HEK293T (cell line): ENCODE results near the gene UNC50.

Experiments used
- ARNT ChIP-seq: fragments of 450-650 bp; IDR thresholded peaks from 2 replicates; pipeline ENCODE4 v1.6.1; 2017; ENCODE audit warnings: mild to moderate bottlenecking
- CTBP1 ChIP-seq: fragments of 450-650 bp; IDR thresholded peaks from 2 replicates; pipeline ENCODE4 v1.6.1; 2016; ENCODE audit warnings: borderline replicate concordance
- ELF4 ChIP-seq: fragments of 450-650 bp; IDR thresholded peaks from 2 replicates; pipeline ENCODE4 v1.6.1; 2017; ENCODE audit warnings: antibody characterized with exemption
- FOXA1 ChIP-seq: fragments of 450-650 bp; IDR thresholded peaks from 2 replicates; pipeline ENCODE4 v1.6.1; 2016; ENCODE audit warnings: mild to moderate bottlenecking
- LEF1 ChIP-seq: fragments of 450-650 bp; IDR thresholded peaks from 2 replicates; pipeline ENCODE4 v1.6.1; 2017; ENCODE audit warnings: mild to moderate bottlenecking, borderline replicate concordance
- SP1 ChIP-seq: fragments of 450-650 bp; IDR thresholded peaks from 2 replicates; pipeline ENCODE4 v1.6.1; 2017

DNA sequence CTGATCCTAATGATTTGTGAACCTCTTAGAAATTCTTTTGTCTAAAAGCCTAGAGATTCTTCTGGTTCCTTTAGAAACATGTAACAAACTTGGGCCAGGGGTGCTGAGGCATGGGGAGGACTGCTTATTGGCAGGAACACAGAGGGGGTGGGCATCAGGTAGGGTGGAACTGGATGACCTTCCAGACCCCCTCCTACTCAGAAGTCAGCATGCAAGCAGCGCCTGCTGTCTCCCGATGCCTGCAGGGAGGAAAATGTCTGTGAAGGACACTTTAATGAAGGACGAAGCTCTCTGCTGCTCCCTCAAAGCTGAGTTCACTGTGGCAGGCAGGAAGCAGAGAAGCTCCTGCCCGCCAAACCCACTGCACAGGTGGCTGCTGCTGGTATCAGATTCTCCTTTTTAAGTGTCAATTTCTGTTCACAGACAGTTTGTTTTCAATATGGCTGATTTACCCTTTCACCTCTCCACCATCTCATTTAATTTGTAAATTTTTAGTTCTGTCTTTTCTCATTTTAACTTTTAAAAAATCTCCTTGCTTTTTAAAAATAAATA lies 19.4 kb upstream of the UNC50 start:
- no peak for TF ChIP-seq LEF1
- no peak for TF ChIP-seq ARNT
- TF ChIP-seq SP1, result no peak
- TF ChIP-seq FOXA1, result no peak
- TF ChIP-seq CTBP1, result no peak
- no peak for TF ChIP-seq ELF4
